Subcutaneous adipose tissue (tissue), 4 donors: ENCODE data around the gene FBLN5. TPM values are rescaled to one million over a fixed set of nuclear protein-coding genes. Genes with fewer than 3 reads are reported as not detected.

ENCODE experiments used
- CTCF ChIP-seq: fragments of 450-650 bp; IDR thresholded peaks from one replicate; pipeline ENCODE4 v1.5.1; 2016; ENCODE audit warnings: low read depth, mild to moderate bottlenecking, control low read depth, antibody characterized with exemption, moderate library complexity
- total RNA-seq, 4 donors: library from RNA; depleted of rRNA; stranded (reverse); fragments of >200 nt; gene quantifications; one replicate each; pipeline ENCODE4 v1.1.0, GENCODE V29; 2016

Gene FBLN5
- total RNA-seq, 4 donors from 2014 or later: 108 to 158 (median 142) TPM

GRCh38 chr14:91873471-91874415 is 73.8 kb downstream of the FBLN5 start:
- TF ChIP-seq CTCF: no peak

- no peak for TF ChIP-seq CTCF
These were observed 74.7 kb downstream of the FBLN5 start for GRCh38 chr14:91872517-91873470.

GRCh38 chr14:91872011-91872501 is 75.4 kb downstream of the FBLN5 start:
- no peak for TF ChIP-seq CTCF

- no peak for TF ChIP-seq CTCF
These were observed 76.6 kb downstream of the FBLN5 start for GRCh38 chr14:91870890-91871289.

- TF ChIP-seq CTCF: no peak
These were observed 77.5 kb downstream of the FBLN5 start for GRCh38 chr14:91870001-91870400.

- no peak for TF ChIP-seq CTCF
These were observed 77.9 kb downstream of the FBLN5 start for GRCh38 chr14:91869556-91869955.
